Stimulated activated CD4-positive, alpha-beta T cell treated with anti-CD3 and anti-CD28 coated beads, Interleukin-1b, Interleukin-23, amount 100 ng/mL, for 1 hour (primary cell): ENCODE data around the gene DGAT2L6.

Source experiments
- DNase-seq, 2 donors: peaks; one replicate each; pipeline ENCODE4 v3.0.0-alpha.2; 2020; ENCODE audit warnings: low read depth in 2 of 2

Gene DGAT2L6, protein sequence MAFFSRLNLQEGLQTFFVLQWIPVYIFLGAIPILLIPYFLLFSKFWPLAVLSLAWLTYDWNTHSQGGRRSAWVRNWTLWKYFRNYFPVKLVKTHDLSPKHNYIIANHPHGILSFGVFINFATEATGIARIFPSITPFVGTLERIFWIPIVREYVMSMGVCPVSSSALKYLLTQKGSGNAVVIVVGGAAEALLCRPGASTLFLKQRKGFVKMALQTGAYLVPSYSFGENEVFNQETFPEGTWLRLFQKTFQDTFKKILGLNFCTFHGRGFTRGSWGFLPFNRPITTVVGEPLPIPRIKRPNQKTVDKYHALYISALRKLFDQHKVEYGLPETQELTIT

DNA sequence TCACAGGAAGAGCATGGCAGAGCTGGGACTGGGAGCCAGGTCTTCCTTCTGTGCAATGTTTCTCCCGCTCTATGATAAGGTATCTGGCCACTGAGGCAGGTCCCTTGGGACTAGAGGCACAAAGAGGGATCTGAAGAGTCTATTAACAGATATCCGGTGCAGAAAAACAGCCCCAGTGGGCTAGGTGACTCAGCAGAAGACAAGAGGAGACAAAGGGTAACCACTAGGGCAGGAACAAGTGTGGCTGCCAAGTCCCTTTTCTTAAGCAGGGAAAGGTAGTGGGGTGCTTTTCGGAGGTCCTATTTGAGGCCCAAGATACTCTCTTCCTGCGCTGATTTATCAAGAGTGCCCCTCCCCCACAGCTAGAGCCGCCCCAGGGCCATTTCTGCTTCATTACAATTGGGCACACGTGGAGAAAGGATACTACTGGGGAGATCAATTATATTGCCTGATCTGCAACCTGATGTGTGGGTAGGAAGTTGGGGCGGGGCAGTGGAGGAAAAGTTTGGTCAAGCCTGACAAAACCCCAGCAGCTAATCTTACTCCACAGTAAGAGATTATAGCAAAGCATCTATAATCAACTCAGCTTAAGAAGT, at the start of gene DGAT2L6:
DGAT2L6 (plus strand) TSS at position 546 of the 596 bp plus-strand sequence. CDS start 100 bp downstream, outside the sequence.
- no peak for DNase-seq

DNA sequence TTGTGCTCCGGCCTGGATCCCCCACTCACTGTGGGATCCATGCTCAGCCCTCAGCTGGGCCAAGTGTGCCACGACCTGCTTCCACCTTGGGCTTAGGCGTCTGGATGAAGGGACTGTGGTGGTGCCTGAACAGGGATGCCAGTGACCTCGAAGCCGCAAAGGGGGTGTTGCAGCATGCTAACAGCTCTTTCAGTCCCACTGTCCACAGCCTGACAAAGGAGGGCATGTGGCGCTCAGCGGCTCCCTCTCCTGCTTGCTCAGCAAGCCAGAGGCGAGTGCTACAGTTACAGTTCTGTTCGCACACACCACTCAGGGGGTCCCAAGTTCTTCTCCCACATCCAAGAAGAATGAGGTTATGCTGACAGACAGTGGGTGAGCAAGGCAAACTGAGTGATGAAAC, 49.2 kb upstream of the DGAT2L6 start:
- no peak for DNase-seq

DNA sequence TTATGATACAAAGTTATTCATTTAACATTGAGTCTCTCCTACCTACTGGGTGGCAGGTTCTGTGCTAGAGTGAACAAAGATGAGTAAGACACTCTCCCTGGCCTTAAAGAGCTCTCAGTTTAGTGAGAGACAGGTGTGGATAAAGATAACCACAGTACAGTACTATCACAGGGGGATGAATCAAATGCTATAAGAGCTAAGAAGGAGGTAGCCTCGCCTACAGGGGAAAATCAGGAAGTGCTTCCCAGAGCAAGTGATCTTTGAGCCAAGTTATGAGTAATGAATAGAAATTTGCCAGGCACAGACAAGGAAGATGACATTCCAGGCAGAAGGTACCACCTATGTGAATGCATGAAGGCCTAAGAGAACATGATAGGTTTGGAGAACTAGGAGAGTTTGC, 47.5 kb upstream of the DGAT2L6 start:
- DNase-seq = no peak

- no peak for DNase-seq
These were observed 45.1 kb upstream of the DGAT2L6 start for GRCh38 chrX:70132224-70132623.

DNA sequence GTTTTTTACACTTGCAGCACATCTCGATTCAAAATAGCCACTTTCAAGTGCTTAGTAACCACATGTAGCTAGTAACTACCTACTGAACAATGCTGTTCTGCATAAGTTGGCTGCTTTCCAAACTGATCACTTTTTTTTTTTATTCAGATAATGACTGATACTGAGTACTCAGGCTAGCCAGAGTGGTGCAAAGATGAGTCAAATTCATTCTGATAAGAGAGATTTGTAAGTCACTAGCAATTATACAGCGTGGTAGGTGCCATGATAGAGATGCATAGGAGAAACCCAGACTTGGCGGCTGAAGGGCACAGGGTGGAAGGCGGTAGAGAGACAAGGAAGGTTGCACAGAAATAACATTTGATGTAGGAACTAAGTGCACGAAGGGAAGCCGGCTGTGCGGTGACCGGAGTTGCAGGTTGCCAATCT, 44.4 kb upstream of the DGAT2L6 start:
- no peak for DNase-seq

DNA sequence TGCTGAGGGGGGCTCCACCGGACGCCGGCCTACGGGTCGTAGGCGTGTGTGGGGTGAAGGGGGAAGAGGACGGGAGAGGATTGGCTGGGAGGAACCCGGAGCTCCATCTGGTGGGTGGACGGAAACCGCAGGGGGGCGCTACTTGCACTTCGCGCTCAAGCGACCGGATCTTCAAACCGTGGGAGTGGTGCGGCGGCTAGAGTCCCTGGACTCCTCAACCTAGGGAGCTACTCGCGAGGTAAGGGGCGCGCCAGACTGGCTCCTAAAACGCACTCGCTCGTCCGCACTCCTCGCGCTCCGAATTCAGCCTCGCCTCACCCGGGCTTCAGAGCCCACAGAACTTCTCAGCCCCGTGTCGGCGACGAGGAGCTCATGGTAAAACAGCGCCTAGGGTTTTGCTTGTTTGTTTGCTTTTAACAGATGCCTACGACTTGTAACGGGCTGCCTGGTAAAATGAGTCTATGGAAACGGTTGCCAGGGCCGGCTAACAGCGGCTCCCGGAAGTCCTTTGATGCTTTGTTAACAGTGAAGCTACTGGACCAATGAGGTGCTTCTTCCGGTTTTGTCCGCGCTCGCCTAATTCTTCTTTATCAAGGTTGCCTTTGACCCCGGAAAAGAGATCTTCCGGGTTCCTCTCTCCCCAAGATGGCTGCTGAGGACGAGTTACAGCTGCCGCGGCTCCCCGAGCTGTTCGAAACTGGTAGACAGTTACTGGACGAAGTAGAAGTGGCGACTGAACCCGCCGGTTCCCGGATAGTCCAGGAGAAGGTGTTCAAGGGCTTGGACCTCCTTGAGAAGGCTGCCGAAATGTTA, 43.8 kb upstream of the DGAT2L6 start, which contains the start of gene IGBP1:
IGBP1 (plus strand) TSS at position 145 of the 813 bp plus-strand sequence; CDS start at position 646, 501 bp downstream.
- peak; percentile 23 to 25 for DNase-seq

DNA sequence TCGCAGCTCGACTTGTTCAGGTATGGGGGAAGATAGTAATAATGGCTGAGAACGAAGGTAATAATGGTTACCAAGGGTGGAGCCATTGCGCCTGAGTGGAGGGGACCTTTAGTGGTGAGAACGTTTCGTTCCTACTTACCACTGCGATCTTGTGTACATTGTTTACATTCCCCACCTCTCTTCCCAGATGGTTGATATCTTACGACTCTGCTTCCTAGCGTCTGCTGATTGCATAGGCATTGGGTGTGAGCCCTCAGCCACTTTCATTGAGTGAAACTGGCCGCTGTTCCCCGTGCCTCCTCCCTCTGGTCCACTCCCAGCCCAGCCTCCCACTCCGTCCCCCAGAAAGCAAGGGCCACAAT, 43.2 kb upstream of the DGAT2L6 start:
- no peak for DNase-seq

- DNase-seq = no peak
These were observed 38.7 kb upstream of the DGAT2L6 start for GRCh38 chrX:70138622-70139021.

DNA sequence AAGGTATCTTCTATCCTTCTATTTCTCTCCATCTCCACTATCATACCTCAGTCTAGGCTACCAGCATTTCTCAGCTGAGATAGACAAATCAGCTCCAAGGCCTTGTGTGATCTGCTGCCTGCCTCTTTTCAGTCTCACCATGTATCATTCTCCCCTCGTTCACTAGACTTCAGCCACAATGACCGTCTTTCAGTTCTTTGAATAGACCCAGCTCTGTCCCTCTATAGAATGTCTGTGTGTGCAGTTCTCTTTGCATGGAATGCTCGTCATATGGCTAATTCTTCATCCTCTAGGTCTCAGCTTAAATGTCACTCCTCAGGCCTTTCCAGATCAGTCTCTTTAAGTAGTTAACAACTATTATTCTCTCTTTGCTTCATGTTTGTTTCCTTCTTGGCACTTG, 37.5 kb upstream of the DGAT2L6 start:
- DNase-seq = no peak

GRCh38 chrX:70141373-70141772, 35.9 kb upstream of the DGAT2L6 start:
- no peak for DNase-seq

- no peak for DNase-seq
These were observed 10.4 kb upstream of the DGAT2L6 start for GRCh38 chrX:70166601-70167590.

GRCh38 chrX:70168238-70169188, 8.8 kb upstream of the DGAT2L6 start:
- DNase-seq = no peak

DNA sequence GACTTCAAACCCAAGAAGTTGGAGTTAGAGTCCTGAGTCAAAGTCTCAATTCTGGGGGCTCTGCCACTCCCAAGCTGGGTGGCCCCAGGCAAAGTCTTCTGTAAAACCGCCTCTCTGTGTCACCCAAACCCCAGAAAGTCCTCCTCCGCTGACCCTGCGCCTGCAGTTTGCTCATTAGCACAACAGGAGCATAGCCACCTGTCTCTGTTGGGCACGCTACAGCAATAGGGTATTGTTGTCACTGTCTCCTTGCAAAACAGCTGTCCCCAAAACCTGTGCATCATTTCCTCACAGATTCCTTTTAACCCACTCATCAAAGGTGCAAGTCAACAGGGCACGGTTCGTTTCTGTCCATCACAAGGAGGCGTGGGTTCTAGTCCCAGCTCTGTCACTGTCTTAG, 8.0 kb upstream of the DGAT2L6 start:
- DNase-seq = no peak

- no peak for DNase-seq
These were observed 5.7 kb upstream of the DGAT2L6 start for GRCh38 chrX:70171624-70172023.

GRCh38 chrX:70172221-70172620, 5.1 kb upstream of the DGAT2L6 start:
- DNase-seq = no peak

DNA sequence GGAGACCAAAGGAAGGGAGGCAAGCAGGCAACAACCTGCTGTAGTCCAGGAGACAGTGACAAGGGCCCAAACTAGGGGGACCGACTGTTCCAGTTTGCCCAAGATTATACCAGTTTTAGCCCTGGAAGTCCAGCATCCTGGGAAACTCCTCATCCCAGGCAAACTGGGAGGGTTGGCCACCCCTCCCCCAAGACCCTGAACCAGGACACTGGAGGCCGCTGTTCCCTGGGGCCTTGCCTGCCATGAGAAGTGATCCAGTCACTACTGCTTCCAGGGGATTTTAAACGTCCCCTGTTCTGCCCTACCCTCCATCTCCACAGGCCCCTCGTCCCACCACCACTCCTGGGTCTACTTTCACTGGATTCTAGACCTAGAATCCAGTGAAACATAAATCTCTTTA, 4.3 kb upstream of the DGAT2L6 start:
- DNase-seq = no peak

GRCh38 chrX:70174754-70175153, 2.5 kb upstream of the DGAT2L6 start:
- DNase-seq = no peak

- no peak for DNase-seq
These were observed 1.9 kb upstream of the DGAT2L6 start for GRCh38 chrX:70175338-70175737.

DNA sequence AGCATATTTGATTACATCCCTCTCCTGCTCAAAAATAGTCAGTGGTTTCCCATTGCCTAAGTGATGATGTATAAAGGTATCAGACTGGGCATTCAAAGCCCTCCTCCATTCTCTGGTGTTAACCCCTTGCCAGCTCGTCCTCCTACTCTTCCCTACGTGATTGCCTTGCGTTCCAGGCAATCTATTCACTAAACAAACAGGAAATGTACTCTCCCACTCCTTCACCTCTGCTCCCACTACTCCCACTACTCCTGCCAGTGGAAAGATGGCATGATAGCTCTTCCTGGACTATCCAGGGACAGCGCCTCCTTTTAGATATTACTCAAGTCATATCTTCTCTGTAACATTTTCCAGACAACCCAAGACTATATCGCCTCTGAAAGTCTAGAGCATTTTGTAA, 5.8 kb downstream of the DGAT2L6 start:
- no peak for DNase-seq

GRCh38 chrX:70190225-70190624, 12.9 kb downstream of the DGAT2L6 start:
- DNase-seq = no peak
